ENCODE measurements around the gene OR6C2.
"Not testable (repeated sequence)": the region's sequence is repeated elsewhere in the genome, so short reads cannot be mapped to it uniquely, and the experiment has no call there.

OR6C2 gene

DNA sequence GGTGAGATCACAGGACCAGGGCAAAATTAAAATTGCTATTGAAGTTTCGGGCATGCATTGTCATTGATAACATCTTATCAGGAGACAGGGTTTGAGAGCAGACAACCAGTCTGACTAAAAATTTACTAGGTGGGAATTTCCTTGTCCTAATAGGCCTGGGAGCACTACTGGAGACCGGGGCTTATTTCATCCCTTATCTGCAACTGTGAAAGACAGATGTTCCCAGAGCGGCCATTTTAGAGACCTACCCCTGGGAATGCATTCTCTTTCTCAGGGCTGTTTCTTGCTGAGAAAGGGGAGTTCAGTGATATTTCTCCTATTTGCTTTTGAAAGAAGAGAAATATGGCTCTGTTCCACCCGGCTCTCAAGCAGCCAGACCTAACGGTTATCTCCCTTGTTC lies 2.6 kb upstream of the OR6C2 start:
- not testable (repeated sequence) for DNase-seq; H3K4me1 Mint-ChIP-seq (ENCODE audit: low read depth in 2 of 2); H3K36me3 Mint-ChIP-seq (ENCODE audit: insufficient read depth); ATAC-seq (replicated peaks); H3K4me3 Mint-ChIP-seq; H3K9me3 Mint-ChIP-seq; H3K27me3 Mint-ChIP-seq; H3K27ac Mint-ChIP-seq

DNA sequence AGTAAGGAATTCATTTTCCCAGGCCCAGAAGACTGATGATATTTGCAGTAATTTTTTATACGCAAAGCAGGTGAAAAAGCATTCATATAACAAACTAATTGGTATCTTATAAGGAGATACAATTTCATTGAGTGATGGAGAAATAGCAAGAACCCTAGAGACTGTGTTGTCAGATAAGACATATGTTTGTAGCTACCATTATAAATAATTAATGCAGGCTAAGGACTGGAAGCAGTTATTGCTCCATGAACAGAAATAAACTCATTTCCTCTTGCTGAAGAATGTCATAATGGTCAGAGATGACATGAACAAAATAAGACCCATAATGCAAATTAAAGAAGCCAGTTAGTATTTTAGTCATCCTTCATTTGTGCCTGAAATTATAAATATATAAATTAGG lies 1.5 kb downstream of the OR6C2 start:
- Mint-ChIP-seq H3K27me3 (peaks cover 6 to 15% of the 10 kb centered on the region in 2 donors), H3K27ac (no peak overlapping the region), H3K4me1 (ENCODE audit: low read depth in 2 of 2) (no peaks in the 10 kb centered on the region), H3K9me3 (peaks cover 0 to 2% of the 10 kb centered on the region in 2 donors), H3K4me3 (no peak overlapping the region), H3K36me3 (ENCODE audit: insufficient read depth) (no peaks in the 10 kb centered on the region)
- DNase-seq (no peak), ATAC-seq (replicated peaks) (no peak)

DNA sequence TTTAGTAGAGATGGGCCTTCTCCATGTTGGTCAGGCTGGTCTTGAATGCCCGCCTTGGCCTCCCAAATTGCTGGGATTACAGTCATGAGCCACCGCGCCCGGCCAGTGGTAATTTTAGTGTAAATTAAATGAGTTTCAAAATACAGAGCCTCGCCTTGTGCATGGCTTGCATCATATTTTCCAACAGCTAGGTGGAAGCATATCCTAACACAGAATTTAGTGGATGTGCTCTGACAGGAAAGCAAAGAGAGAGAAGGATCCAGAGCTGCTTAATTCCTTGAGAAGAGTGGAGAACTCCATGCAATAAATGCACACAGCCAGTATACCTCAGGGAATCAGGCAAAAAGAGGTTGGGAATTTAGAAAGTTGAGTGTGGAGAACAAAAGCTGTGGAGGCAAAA lies 2.5 kb downstream of the OR6C2 start:
- no peaks in the 10 kb centered on the region for H3K4me1 Mint-ChIP-seq (ENCODE audit: low read depth in 2 of 2)
- H3K36me3 Mint-ChIP-seq (ENCODE audit: insufficient read depth): no peaks in the 10 kb centered on the region
- no peak overlapping the region for H3K27ac Mint-ChIP-seq
- DNase-seq (no peak), ATAC-seq (replicated peaks) (no peak)
- no peak overlapping the region for H3K4me3 Mint-ChIP-seq
- no peaks in the 10 kb centered on the region for H3K9me3 Mint-ChIP-seq
- H3K27me3 Mint-ChIP-seq: peaks cover 6 to 17% of the 10 kb centered on the region in 2 donors

DNA sequence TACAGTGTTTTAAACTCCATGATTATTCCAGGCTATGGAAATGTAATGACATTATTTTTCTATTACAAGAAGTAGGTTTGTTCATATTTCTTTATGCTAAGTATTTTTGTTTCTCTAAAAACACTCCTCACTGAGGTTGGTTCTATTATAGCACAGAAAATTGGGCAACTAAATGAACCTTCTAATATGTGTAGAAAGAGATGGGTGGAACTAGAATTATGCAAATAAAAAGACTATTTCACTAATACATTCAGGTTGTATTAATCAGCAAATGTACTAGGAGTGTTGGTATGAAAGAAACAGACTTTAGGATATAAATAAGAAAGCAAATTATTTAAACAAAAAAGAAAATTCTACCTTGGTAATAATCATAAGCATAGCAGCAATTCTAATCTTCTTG lies 4.9 kb downstream of the OR6C2 start:
- Mint-ChIP-seq H3K36me3 (ENCODE audit: insufficient read depth) (no peaks in the 10 kb centered on the region), H3K4me1 (ENCODE audit: low read depth in 2 of 2) (no peaks in the 10 kb centered on the region), H3K4me3 (no peak overlapping the region), H3K27me3 (peaks cover 17 to 20% of the 10 kb centered on the region in 2 donors), H3K27ac (no peak overlapping the region), H3K9me3 (no peaks in the 10 kb centered on the region)
- no peak for ATAC-seq (replicated peaks)
- no peak for DNase-seq

DNA sequence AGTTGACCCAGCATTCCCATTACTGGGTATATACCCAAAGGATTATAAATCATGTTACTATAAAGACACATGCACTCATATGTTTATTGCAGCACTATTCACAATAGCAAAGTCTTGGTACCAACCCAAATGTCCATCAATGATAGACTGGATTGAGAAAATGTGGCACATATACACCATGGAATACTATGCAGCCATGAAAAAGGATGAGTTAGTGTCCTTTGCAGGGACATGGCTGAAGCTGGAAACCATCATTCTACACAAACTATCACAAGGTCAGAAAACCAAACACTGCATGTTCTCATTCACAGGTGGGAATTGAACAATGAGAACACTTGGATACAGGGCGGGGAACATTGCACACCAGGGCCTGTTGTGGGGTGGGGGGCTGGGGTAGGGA lies 21.1 kb downstream of the OR6C2 start:
- not testable (repeated sequence) for H3K4me3 Mint-ChIP-seq; H3K4me1 Mint-ChIP-seq (ENCODE audit: low read depth in 2 of 2); H3K36me3 Mint-ChIP-seq (ENCODE audit: insufficient read depth); H3K27ac Mint-ChIP-seq; H3K9me3 Mint-ChIP-seq; ATAC-seq (replicated peaks); DNase-seq
- peaks cover 34 to 59% of the 10 kb centered on the region in 2 donors for H3K27me3 Mint-ChIP-seq

DNA sequence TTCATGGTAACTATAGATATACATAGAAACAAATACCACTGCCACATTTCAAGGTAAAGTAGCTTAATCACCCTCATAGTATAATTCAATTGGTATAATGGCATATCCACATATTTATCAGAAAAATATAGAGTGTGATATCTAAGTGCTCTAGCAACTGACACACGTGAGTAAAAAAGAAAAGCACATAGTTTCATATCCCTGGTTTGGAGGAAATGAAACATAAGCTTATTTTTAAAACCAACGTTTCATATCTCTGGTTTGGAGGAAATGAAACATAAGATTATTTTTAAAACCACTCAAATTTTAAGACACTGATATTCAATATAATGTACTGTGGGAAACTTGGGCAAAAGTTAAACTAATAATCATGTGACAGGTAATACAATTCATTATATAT lies 24.0 kb downstream of the OR6C2 start:
- Mint-ChIP-seq H3K36me3 (ENCODE audit: insufficient read depth) (no peaks in the 10 kb centered on the region), H3K4me1 (ENCODE audit: low read depth in 2 of 2) (no peaks in the 10 kb centered on the region), H3K9me3 (no peaks in the 10 kb centered on the region), H3K27me3 (peaks cover 28 to 45% of the 10 kb centered on the region in 2 donors), H3K27ac (no peak overlapping the region), H3K4me3 (no peak overlapping the region)
- ATAC-seq (replicated peaks): no peak
- DNase-seq: no peak

DNA sequence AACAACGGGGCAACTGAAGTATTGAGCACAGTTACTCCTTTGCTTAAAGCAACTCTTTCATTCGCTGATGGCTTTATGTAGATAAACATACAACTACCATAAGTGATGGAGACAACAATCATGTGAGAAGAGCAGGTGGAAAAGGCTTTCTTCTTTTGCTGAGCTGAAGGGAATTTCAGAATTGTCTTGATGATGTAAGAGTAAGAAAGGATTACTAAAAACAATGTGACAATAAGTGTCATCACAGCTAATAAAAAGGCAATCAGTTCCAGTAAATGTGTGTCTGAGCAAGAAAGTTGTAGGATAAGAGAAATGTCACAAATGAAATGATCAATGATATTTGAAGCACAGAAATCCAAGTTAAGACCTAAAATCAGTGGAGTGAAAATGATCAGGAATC lies 25.4 kb downstream of the OR6C2 start:
- H3K27ac Mint-ChIP-seq: no peak overlapping the region
- H3K4me1 Mint-ChIP-seq (ENCODE audit: low read depth in 2 of 2): no peaks in the 10 kb centered on the region
- ATAC-seq (replicated peaks): no peak
- peaks cover 32 to 34% of the 10 kb centered on the region in 2 donors for H3K27me3 Mint-ChIP-seq
- H3K4me3 Mint-ChIP-seq: no peak overlapping the region
- no peak for DNase-seq
- H3K36me3 Mint-ChIP-seq (ENCODE audit: insufficient read depth): no peaks in the 10 kb centered on the region
- H3K9me3 Mint-ChIP-seq: no peaks in the 10 kb centered on the region

DNA sequence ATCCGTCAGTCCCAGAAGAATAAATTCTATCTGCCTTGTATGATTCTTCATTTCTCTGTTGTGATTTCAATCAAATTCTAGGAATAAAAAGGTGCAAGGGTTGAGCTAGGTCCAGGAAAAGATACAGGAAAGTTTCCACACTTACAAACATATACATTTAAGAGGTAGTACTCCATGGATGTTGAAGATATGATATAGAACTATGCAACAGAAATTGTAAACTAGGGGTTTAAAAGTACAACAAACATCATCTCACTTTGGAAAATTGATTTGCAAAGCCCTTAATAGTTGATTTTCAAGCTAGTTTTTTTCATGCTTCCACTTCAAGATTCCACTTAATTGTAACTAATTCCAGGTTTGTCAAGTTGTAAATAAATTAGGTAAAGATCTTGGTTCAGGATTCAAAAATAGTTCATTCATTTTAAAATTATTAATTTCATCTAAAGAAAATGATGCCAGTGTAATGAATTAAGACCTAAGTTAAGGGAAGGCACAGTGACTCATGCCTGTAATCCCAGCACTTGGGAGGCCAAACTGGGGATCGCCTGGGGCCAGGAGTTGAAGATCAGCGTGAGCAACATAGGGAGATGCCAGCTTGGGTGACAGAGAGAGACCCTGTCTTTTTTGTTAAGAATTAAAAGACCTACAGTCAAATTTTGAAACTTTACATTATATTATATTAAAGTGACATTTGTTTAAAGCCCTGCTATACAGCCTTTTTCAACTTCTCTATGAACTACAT lies 26.4 kb downstream of the OR6C2 start, which contains the start of gene OR6C70:
Gene OR6C70 (minus strand): TSS at position 51 of the 742 bp plus-strand sequence. CDS start 0 bp downstream, at position 51.
- Mint-ChIP-seq H3K36me3 (ENCODE audit: insufficient read depth) (no peaks in the 10 kb centered on the region), H3K4me3 (no peak within 1 kb of the TSS), H3K9me3 (no peaks in the 10 kb centered on the region), H3K27me3 (peaks cover 25 to 34% of the 10 kb centered on the region in 2 donors), H3K27ac (no peak within 1 kb of the TSS), H3K4me1 (ENCODE audit: low read depth in 2 of 2) (no peaks in the 10 kb centered on the region)
- ATAC-seq (replicated peaks) (no peak), DNase-seq (no peak)

DNA sequence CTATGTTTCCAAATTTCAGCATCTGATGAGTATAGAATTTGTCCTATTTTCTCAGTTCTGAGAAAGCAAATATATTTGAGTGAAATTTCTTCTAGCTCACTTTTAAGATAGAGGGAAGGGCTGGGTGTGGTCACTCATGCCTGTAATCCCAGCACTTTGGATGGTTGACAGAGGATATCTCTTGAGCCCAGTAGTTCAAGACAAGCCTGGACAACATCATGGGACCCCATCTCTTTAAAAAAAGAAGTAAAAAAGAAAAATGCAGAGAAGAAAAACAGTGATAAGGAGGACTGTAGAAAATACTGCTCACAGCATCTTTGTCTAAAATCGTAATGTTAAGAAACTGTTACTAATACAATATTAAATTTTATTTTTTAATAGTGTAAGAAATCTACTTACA lies 28.4 kb downstream of the OR6C2 start:
- Mint-ChIP-seq H3K36me3 (ENCODE audit: insufficient read depth) (no peaks in the 10 kb centered on the region), H3K27me3 (peaks cover 25 to 30% of the 10 kb centered on the region in 2 donors), H3K4me1 (ENCODE audit: low read depth in 2 of 2) (no peaks in the 10 kb centered on the region), H3K4me3 (no peak overlapping the region), H3K9me3 (no peaks in the 10 kb centered on the region), H3K27ac (no peak overlapping the region)
- no peak for DNase-seq
- ATAC-seq (replicated peaks): no peak

DNA sequence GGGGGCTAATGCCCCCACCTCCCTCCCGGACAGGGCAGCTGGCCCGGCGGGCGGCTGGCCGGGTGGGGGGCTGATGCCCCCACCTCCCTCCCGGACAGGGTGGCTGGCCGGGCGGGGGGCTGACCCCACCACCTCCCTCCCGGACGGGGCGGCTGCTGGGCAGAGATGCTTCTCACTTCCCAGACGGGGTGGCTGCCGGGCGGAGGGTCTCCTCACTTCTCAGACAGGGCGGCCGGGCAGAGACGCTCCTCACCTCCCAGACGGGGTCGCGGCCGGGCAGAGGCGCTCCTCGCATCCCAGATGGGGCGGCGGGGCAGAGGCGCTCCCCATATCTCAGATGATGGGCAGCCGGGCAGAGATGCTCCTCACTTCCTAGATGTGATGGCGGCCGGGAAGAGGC lies 35.3 kb downstream of the OR6C2 start:
- H3K4me1 Mint-ChIP-seq (ENCODE audit: low read depth in 2 of 2); DNase-seq; H3K9me3 Mint-ChIP-seq; H3K36me3 Mint-ChIP-seq (ENCODE audit: insufficient read depth); H3K4me3 Mint-ChIP-seq; H3K27ac Mint-ChIP-seq; ATAC-seq (replicated peaks): not testable (repeated sequence)
- H3K27me3 Mint-ChIP-seq: peaks cover 31 to 34% of the 10 kb centered on the region in 2 donors

DNA sequence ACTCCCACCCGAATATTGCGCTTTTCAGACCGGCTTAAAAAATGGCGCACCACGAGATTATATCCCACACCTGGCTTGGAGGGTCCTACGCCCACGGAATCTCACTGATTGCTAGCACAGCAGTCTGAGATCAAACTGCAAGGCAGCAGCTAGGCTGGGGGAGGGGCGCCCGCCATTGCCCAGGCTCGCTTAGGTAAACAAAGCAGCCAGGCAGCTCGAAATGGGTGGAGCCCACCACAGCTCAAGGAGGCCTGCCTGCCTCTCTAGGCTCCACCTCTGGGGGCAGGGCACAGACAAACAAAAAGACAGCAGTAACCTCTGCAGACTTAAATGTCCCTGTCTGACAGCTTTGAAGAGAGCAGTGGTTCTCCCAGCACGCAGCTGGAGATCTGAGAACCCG lies 40.4 kb downstream of the OR6C2 start:
- H3K4me3 Mint-ChIP-seq; H3K27ac Mint-ChIP-seq; H3K9me3 Mint-ChIP-seq; H3K36me3 Mint-ChIP-seq (ENCODE audit: insufficient read depth); H3K4me1 Mint-ChIP-seq (ENCODE audit: low read depth in 2 of 2); DNase-seq; ATAC-seq (replicated peaks): not testable (repeated sequence)
- H3K27me3 Mint-ChIP-seq: peaks cover 29 to 33% of the 10 kb centered on the region in 2 donors

DNA sequence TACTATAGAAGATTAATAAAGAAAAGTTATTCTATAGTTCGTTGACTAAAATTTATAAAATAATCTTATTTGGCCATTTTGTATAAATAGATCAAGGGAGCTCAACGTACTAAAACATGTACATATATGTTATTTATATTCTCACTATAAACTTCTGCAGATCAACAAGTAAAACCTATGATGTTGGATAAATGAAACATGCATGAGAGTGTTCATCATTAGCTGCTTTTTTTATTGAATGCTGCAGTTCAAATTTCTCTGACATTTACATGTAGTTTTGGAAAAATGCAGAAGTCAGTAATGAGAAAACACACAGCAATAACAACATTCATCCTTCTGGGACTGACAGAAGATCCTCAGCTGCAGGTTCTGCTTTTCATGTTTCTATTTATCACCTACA lies 48.2 kb downstream of the OR6C2 start, which contains the start of gene OR6C68:
Gene OR6C68 (plus strand): TSS at position 301 of the 400 bp plus-strand sequence. CDS start 0 bp downstream, at position 301.
- H3K4me3 Mint-ChIP-seq: no peak within 1 kb of the TSS
- no peaks in the 10 kb centered on the region for H3K4me1 Mint-ChIP-seq (ENCODE audit: low read depth in 2 of 2)
- DNase-seq (no peak), ATAC-seq (replicated peaks) (no peak)
- no peaks in the 10 kb centered on the region for H3K36me3 Mint-ChIP-seq (ENCODE audit: insufficient read depth)
- H3K9me3 Mint-ChIP-seq: no peaks in the 10 kb centered on the region
- no peak within 1 kb of the TSS for H3K27ac Mint-ChIP-seq
- peaks cover 8 to 13% of the 10 kb centered on the region in 2 donors for H3K27me3 Mint-ChIP-seq

DNA sequence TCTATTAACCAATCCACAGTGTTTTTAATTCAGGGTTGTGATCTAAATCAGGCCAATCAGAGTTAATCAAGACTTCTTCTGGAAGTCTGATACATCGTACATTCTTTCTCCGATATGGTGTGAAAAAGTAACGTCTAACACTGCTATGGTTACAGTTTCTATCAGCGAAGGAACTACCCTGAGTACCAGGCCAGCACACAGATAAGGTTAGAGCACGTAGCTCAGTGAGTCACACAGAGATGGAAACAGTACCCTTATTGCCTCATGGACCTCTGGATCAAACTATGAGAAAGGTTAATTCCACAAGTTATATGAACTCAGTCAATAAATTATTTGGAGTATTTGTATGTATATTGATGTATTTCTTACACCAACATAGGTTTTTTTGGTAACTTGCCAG lies 51.6 kb downstream of the OR6C2 start:
- no peaks in the 10 kb centered on the region for H3K4me1 Mint-ChIP-seq (ENCODE audit: low read depth in 2 of 2)
- H3K27me3 Mint-ChIP-seq: peaks cover 13 to 16% of the 10 kb centered on the region in 2 donors

DNA sequence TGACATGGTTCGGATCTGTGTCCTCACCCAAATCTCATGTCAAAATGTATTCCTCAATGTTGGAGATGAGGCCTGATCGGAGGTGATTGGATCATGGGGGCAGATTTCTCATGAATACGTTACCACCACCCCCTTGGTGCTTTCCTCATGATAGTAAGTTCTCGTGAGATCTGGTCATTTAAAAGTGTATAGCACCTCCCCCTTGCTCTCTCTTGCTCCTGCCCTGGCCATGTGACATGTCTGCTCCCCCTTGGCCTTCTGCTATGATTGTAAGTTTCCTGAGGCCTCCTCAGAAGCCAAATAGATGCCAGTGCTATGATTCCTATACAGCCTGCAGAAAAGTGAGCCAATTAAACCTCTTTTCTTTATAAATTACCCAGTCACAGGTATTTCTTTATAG lies 55.4 kb downstream of the OR6C2 start:
- H3K27me3 Mint-ChIP-seq: peaks cover 11 to 22% of the 10 kb centered on the region in 2 donors
- H3K4me3 Mint-ChIP-seq: no peak overlapping the region
- DNase-seq (no peak), ATAC-seq (replicated peaks) (no peak)
- no peak overlapping the region for H3K27ac Mint-ChIP-seq
- no peaks in the 10 kb centered on the region for H3K9me3 Mint-ChIP-seq
- no peaks in the 10 kb centered on the region for H3K36me3 Mint-ChIP-seq (ENCODE audit: insufficient read depth)
- H3K4me1 Mint-ChIP-seq (ENCODE audit: low read depth in 2 of 2): no peaks in the 10 kb centered on the region

More for the DNA sequence above, 51.6 kb downstream of the OR6C2 start:
- no peak for DNase-seq
- no peak for ATAC-seq (replicated peaks)
- Mint-ChIP-seq H3K9me3 (no peaks in the 10 kb centered on the region), H3K4me3 (no peak overlapping the region), H3K36me3 (ENCODE audit: insufficient read depth) (no peaks in the 10 kb centered on the region), H3K27ac (no peak overlapping the region)

All from effector memory CD8-positive, alpha-beta T cell (primary cell).